RWPE2 (cell line): ENCODE measurements around the gene RAB39A.

ENCODE experiments used
- ATAC-seq: fragments of 200-7000 bp; cut with Tn5 transposase; 3 replicates; pipeline ENCODE4 v1.9.1; 2021; ENCODE audit warnings: low read depth
- DNase-seq: peaks from one replicate; pipeline ENCODE4 v3.0.0-alpha.2; 2020; ENCODE audit warnings: low spot score
- H3K27ac ChIP-seq: fragments of 450-650 bp; 2 replicates; pipeline ENCODE4 v1.5.1; 2017; ENCODE audit warnings: mild to moderate bottlenecking; ENCODE audit not compliant: poor library complexity, severe bottlenecking
- H3K27me3 ChIP-seq: fragments of 250-450 bp; sonication (Bioruptor Pico); 2 replicates; pipeline ENCODE4 v1.5.1; 2021; ENCODE audit warnings: mild to moderate bottlenecking, moderate library complexity; ENCODE audit not compliant: insufficient read depth, poor library complexity, severe bottlenecking
- H3K36me3 ChIP-seq: fragments of 250-450 bp; sonication (Bioruptor Pico); 2 replicates; pipeline ENCODE4 v1.5.1; 2020; ENCODE audit warnings: low read depth, mild to moderate bottlenecking, moderate library complexity
- H3K4me1 ChIP-seq: fragments of 250-450 bp; sonication (Bioruptor Pico); 2 replicates; pipeline ENCODE4 v1.5.1; 2021; ENCODE audit warnings: mild to moderate bottlenecking, moderate library complexity; ENCODE audit not compliant: insufficient read depth, poor library complexity, severe bottlenecking
- H3K4me3 ChIP-seq: fragments of 250-450 bp; sonication (Bioruptor Pico); 2 replicates; pipeline ENCODE4 v1.5.1; 2021; ENCODE audit warnings: mild to moderate bottlenecking, moderate library complexity; ENCODE audit not compliant: severe bottlenecking
- H3K9me3 ChIP-seq: fragments of 250-450 bp; sonication (Bioruptor Pico); 2 replicates; pipeline ENCODE4 v1.5.1; 2021; ENCODE audit warnings: mild to moderate bottlenecking, moderate library complexity; ENCODE audit not compliant: severe bottlenecking
- CTCF ChIP-seq: fragments of 450-650 bp; IDR thresholded peaks from one replicate; pipeline ENCODE4 v1.5.1; 2017; ENCODE audit warnings: mild to moderate bottlenecking, moderate library complexity; ENCODE audit not compliant: poor library complexity, severe bottlenecking

The RAB39A gene

GRCh38 chr11:107962181-107962580 lies 33.9 kb downstream of the RAB39A start:
- ATAC-seq = no peak
- TF ChIP-seq CTCF = no peak
- no peak for DNase-seq

GRCh38 chr11:107963091-107963490 lies 34.8 kb downstream of the RAB39A start:
- DNase-seq = no peak
- no peak for ATAC-seq
- H3K9me3 ChIP-seq = no peaks in the 10 kb centered on the region

More at GRCh38 chr11:107962181-107962580, 33.9 kb downstream of the RAB39A start:
- no peaks in the 10 kb centered on the region for H3K9me3 ChIP-seq
- no peak overlapping the region for H3K4me3 ChIP-seq
- H3K4me1 ChIP-seq = no peaks in the 10 kb centered on the region
- no peaks in the 10 kb centered on the region for H3K27me3 ChIP-seq
- no peak overlapping the region for H3K27ac ChIP-seq
- no peaks in the 10 kb centered on the region for H3K36me3 ChIP-seq

GRCh38 chr11:107969219-107969618 lies 41.0 kb downstream of the RAB39A start:
- no peak for DNase-seq
- no peak for TF ChIP-seq CTCF
- H3K9me3 ChIP-seq = no peaks in the 10 kb centered on the region

More at GRCh38 chr11:107963091-107963490, 34.8 kb downstream of the RAB39A start:
- Histone ChIP-seq H3K36me3 (no peaks in the 10 kb centered on the region), H3K4me3 (no peak overlapping the region), H3K27me3 (no peaks in the 10 kb centered on the region), H3K27ac (no peak overlapping the region), H3K4me1 (no peaks in the 10 kb centered on the region)
- TF ChIP-seq CTCF = no peak

GRCh38 chr11:107970049-107970448 lies 41.8 kb downstream of the RAB39A start:
- DNase-seq (no peak), ATAC-seq (no peak)
- H3K4me3 ChIP-seq = no peak overlapping the region
- no peaks in the 10 kb centered on the region for H3K4me1 ChIP-seq
- no peaks in the 10 kb centered on the region for H3K27me3 ChIP-seq
- H3K36me3 ChIP-seq = no peaks in the 10 kb centered on the region
- no peak for TF ChIP-seq CTCF
- no peaks in the 10 kb centered on the region for H3K9me3 ChIP-seq
- no peak overlapping the region for H3K27ac ChIP-seq

More at GRCh38 chr11:107969219-107969618, 41.0 kb downstream of the RAB39A start:
- Histone ChIP-seq H3K27ac (no peak overlapping the region), H3K4me1 (no peaks in the 10 kb centered on the region), H3K4me3 (no peak overlapping the region), H3K36me3 (no peaks in the 10 kb centered on the region), H3K27me3 (no peaks in the 10 kb centered on the region)
- no peak for ATAC-seq

- Histone ChIP-seq H3K36me3 (no peaks in the 10 kb centered on the region), H3K4me1 (no peaks in the 10 kb centered on the region), H3K27me3 (no peaks in the 10 kb centered on the region), H3K9me3 (no peaks in the 10 kb centered on the region), H3K4me3 (no peak overlapping the region), H3K27ac (no peak overlapping the region)
- ATAC-seq (no peak), DNase-seq (no peak)
- no peak for TF ChIP-seq CTCF
Observed at GRCh38 chr11:107973641-107974040, 45.4 kb downstream of the RAB39A start.
